Progenitor cell of endocrine pancreas (in vitro differentiated cells): ENCODE measurements around the gene CACNB4. TPM values are rescaled to one million over a fixed set of nuclear protein-coding genes. Genes with fewer than 3 reads are reported as not detected.
"Not testable (repeated sequence)": the region's sequence is repeated elsewhere in the genome, so short reads cannot be mapped to it uniquely, and the experiment has no call there.

Experiments used
- DNase-seq: peaks from one replicate; pipeline ENCODE4 v3.0.0; 2021; ENCODE audit warnings: low spot score; ENCODE audit not compliant: unreplicated experiment
- H3K27ac Mint-ChIP-seq: 2 replicates; pipeline ENCODE4 v1.8.0; 2021; ENCODE audit warnings: mild to moderate bottlenecking, moderate library complexity, mixed read lengths
- H3K27me3 Mint-ChIP-seq: 2 replicates; pipeline ENCODE4 v1.8.0; 2021; ENCODE audit warnings: mixed read lengths
- H3K36me3 Mint-ChIP-seq: 2 replicates; pipeline ENCODE4 v1.8.0; 2022; ENCODE audit warnings: mixed read lengths; ENCODE audit not compliant: insufficient read depth
- H3K4me1 Mint-ChIP-seq: 2 replicates; pipeline ENCODE4 v1.8.0; 2021; ENCODE audit warnings: low read depth, mixed read lengths
- H3K4me3 Mint-ChIP-seq: 2 replicates; pipeline ENCODE4 v1.8.0; 2021; ENCODE audit warnings: low read depth, mild to moderate bottlenecking, moderate library complexity, mixed read lengths
- H3K9me3 Mint-ChIP-seq: 2 replicates; pipeline ENCODE4 v1.8.0; 2021; ENCODE audit warnings: low read depth, mixed read lengths
- CTCF ChIP-seq: fragments of 200-600 bp; sonication (generic); IDR thresholded peaks from one replicate; pipeline ENCODE4 v1.5.0; 2021; ENCODE audit warnings: antibody characterized with exemption, mild to moderate bottlenecking; ENCODE audit not compliant: unreplicated experiment
- total RNA-seq: library from RNA; stranded (reverse); gene quantifications from 2 replicates; pipeline ENCODE4 v1.2.1, GENCODE V29; 2021

CACNB4 gene
- total RNA-seq, 1 donor from 2014 or later, result 2.5 TPM

- Mint-ChIP-seq H3K27me3 (no peaks in the 10 kb centered on the region), H3K4me3 (no peak overlapping the region), H3K27ac (no peak overlapping the region), H3K9me3 (no peaks in the 10 kb centered on the region), H3K4me1 (no peaks in the 10 kb centered on the region), H3K36me3 (no peaks in the 10 kb centered on the region)
- no peak for DNase-seq
- TF ChIP-seq CTCF, result no peak
Measured at GRCh38 chr2:151916632-151917031, 182.2 kb downstream of the CACNB4 start.

GRCh38 chr2:151915629-151916025 lies 183.2 kb downstream of the CACNB4 start:
- not testable (repeated sequence) for H3K27me3 Mint-ChIP-seq, DNase-seq, H3K36me3 Mint-ChIP-seq, H3K9me3 Mint-ChIP-seq, H3K27ac Mint-ChIP-seq, H3K4me3 Mint-ChIP-seq, H3K4me1 Mint-ChIP-seq

GRCh38 chr2:151914989-151915628 lies 183.7 kb downstream of the CACNB4 start:
- no peak for DNase-seq
- no peak for TF ChIP-seq CTCF
- Mint-ChIP-seq H3K36me3 (no peaks in the 10 kb centered on the region), H3K27ac (no peak overlapping the region), H3K9me3 (peaks cover 3% of the 10 kb centered on the region), H3K27me3 (no peaks in the 10 kb centered on the region), H3K4me3 (no peak overlapping the region), H3K4me1 (no peaks in the 10 kb centered on the region)

- Mint-ChIP-seq H3K4me3 (no peak overlapping the region), H3K27ac (no peak overlapping the region), H3K27me3 (peaks cover 6% of the 10 kb centered on the region), H3K36me3 (no peaks in the 10 kb centered on the region), H3K4me1 (peaks cover 10% of the 10 kb centered on the region), H3K9me3 (peaks cover 3% of the 10 kb centered on the region)
- no peak for TF ChIP-seq CTCF
- DNase-seq, result no peak
Measured at GRCh38 chr2:151908204-151908882, 190.5 kb downstream of the CACNB4 start.

GRCh38 chr2:151907286-151908203 lies 191.3 kb downstream of the CACNB4 start:
- Mint-ChIP-seq H3K4me3 (no peak overlapping the region), H3K27ac (peak overlapping the region; percentile 8), H3K9me3 (peaks cover 3% of the 10 kb centered on the region), H3K36me3 (no peaks in the 10 kb centered on the region), H3K4me1 (peaks cover 10% of the 10 kb centered on the region), H3K27me3 (peaks cover 6% of the 10 kb centered on the region)
- TF ChIP-seq CTCF, result no peak
- DNase-seq, result no peak
